Fibroblast of lung (primary cell): ENCODE measurements around the gene ACKR2. TPM values are rescaled to one million over a fixed set of nuclear protein-coding genes. Genes with fewer than 3 reads are reported as not detected.

ENCODE experiments used
- DNase-seq, 2 donors: peaks; one replicate each; pipeline versions ENCODE4 v3.0.0 to v3.0.0-alpha.2; 2010; ENCODE audit warnings: low read depth in 2 of 2
- H2AFZ ChIP-seq: 2 replicates; pipeline ENCODE4 v1.5.1; 2012; ENCODE audit warnings: low read length, control low read depth, inconsistent platforms
- H3K27ac ChIP-seq: 2 replicates; pipeline ENCODE4 v1.5.1; 2011; ENCODE audit warnings: low read length, control low read depth; ENCODE audit not compliant: insufficient read depth
- H3K27me3 ChIP-seq: 2 replicates; pipeline ENCODE4 v1.5.1; 2011; ENCODE audit warnings: mild to moderate bottlenecking, low read length; ENCODE audit not compliant: control insufficient read depth, insufficient read depth
- H3K36me3 ChIP-seq: 2 replicates; pipeline ENCODE4 v1.5.1; 2011; ENCODE audit warnings: low read length; ENCODE audit not compliant: control insufficient read depth, insufficient read depth
- H3K4me1 ChIP-seq: 2 replicates; pipeline ENCODE4 v1.5.1; 2011; ENCODE audit warnings: low read length; ENCODE audit not compliant: control insufficient read depth, insufficient read depth; ENCODE audit errors: extremely low read depth
- H3K4me2 ChIP-seq: 2 replicates; pipeline ENCODE4 v1.5.1; 2011; ENCODE audit warnings: low read length, control low read depth; ENCODE audit not compliant: insufficient read depth; ENCODE audit errors: extremely low read depth
- H3K4me3 ChIP-seq, 4 experiments: fragments of 200-600 bp in 1 of 4; sonication (generic) in 1 of 4; replicated peaks in 1 of 4; 2 replicates each; pipeline ENCODE4 v1.5.1; 2011 to 2016; ENCODE audit warnings: low read length in 4 of 4, low read depth in 3 of 4, mild to moderate bottlenecking in 3 of 4, control low read depth in 2 of 4, inconsistent platforms in 1 of 4, mixed read lengths in 1 of 4; ENCODE audit not compliant: insufficient read depth in 1 of 4; ENCODE audit errors: control extremely low read depth in 1 of 4
- H3K79me2 ChIP-seq: 2 replicates; pipeline ENCODE4 v1.5.1; 2012; ENCODE audit warnings: mild to moderate bottlenecking, low read length, inconsistent platforms; ENCODE audit not compliant: control insufficient read depth, insufficient read depth
- H3K9ac ChIP-seq: 2 replicates; pipeline ENCODE4 v1.5.1; 2011; ENCODE audit warnings: mild to moderate bottlenecking, low read length, control low read depth; ENCODE audit not compliant: insufficient read depth
- H3K9me3 ChIP-seq: 2 replicates; pipeline ENCODE4 v1.5.1; 2012; ENCODE audit warnings: low read depth, low read length; ENCODE audit not compliant: control insufficient read depth, insufficient read depth
- H4K20me1 ChIP-seq: 2 replicates; pipeline ENCODE4 v1.5.1; 2011; ENCODE audit warnings: low read length; ENCODE audit not compliant: control insufficient read depth, insufficient read depth; ENCODE audit errors: extremely low read depth
- EZH2 ChIP-seq: IDR thresholded peaks from 2 replicates; pipeline ENCODE4 v1.5.1; 2012; ENCODE audit warnings: low read length, control low read depth, mild to moderate bottlenecking; ENCODE audit errors: missing control alignments
- polyA plus RNA-seq, 2 donors: library from polyadenylated mRNA; depleted of rRNA in 1 of 2; stranded (reverse) in 1 of 2; unstranded in 1 of 2; fragments of >200 nt; gene quantifications; 2 replicates each; pipeline ENCODE4 v1.2.1, GENCODE V29; 2011 to 2012; ENCODE audit warnings: missing spikeins in 1 of 2
- total RNA-seq: library from RNA; depleted of rRNA; stranded (reverse); fragments of >200 nt; gene quantifications from 2 replicates; pipeline ENCODE4 v1.2.1, GENCODE V29; 2014
- TF ChIP-seq, protein P1 (sequence below), 2 donors: IDR thresholded peaks in 1 of 2; conservative IDR thresholded peaks in 1 of 2; 1 replicate in 1 of 2; 2 replicates in 1 of 2; pipeline ENCODE4 v1.5.1; 2011 to 2012; ENCODE audit warnings: low read length in 2 of 2, control low read depth in 1 of 2, inconsistent platforms in 1 of 2, low read depth in 1 of 2, mild to moderate bottlenecking in 1 of 2

ACKR2 gene
- total and polyA plus RNA-seq, 2 donors (not counting 1 experiment from before 2014, with no cell fraction given): under 0.01 to 0.19 TPM

DNA sequence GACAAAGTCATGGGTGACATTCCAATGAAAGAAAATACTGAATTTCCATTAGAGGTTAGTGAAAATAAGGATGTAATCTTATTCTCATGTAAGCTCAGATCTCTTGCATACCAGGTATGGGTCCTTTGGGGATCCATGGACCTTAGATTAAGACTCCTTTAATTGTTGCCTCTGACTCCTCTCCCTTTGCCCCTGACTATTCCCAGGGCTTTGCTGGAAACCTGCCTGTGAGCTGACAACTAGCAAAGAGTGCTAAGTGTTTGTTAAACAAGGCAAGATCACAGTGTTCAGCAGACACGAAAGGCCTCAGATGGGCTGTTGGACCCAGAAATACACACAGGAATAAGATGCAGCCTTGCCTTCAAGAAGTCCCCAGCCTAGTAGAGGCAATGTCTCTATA is 32.1 kb downstream of the ACKR2 start:
- DNase-seq: no peak
- Histone ChIP-seq H2AFZ (no peak overlapping the region), H3K27me3 (peaks cover 5% of the 10 kb centered on the region), H3K4me1 (no peaks in the 10 kb centered on the region), H3K4me2 (no peak overlapping the region), H4K20me1 (no peaks in the 10 kb centered on the region), H3K4me3 (no peak overlapping the region), H3K9ac (no peak overlapping the region), H3K9me3 (no peaks in the 10 kb centered on the region), H3K79me2 (no peaks in the 10 kb centered on the region), H3K27ac (no peak overlapping the region), H3K36me3 (no peaks in the 10 kb centered on the region)
- TF ChIP-seq EZH2: no peak
- TF ChIP-seq, protein P1, sequence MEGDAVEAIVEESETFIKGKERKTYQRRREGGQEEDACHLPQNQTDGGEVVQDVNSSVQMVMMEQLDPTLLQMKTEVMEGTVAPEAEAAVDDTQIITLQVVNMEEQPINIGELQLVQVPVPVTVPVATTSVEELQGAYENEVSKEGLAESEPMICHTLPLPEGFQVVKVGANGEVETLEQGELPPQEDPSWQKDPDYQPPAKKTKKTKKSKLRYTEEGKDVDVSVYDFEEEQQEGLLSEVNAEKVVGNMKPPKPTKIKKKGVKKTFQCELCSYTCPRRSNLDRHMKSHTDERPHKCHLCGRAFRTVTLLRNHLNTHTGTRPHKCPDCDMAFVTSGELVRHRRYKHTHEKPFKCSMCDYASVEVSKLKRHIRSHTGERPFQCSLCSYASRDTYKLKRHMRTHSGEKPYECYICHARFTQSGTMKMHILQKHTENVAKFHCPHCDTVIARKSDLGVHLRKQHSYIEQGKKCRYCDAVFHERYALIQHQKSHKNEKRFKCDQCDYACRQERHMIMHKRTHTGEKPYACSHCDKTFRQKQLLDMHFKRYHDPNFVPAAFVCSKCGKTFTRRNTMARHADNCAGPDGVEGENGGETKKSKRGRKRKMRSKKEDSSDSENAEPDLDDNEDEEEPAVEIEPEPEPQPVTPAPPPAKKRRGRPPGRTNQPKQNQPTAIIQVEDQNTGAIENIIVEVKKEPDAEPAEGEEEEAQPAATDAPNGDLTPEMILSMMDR (conservative IDR thresholded peaks at IDR 0.05 in 1 of 2, IDR thresholded peaks at IDR 0.05 in 1 of 2; ENCODE audit: low read depth in 1 of 2, low read length in 2 of 2): no peak

DNA sequence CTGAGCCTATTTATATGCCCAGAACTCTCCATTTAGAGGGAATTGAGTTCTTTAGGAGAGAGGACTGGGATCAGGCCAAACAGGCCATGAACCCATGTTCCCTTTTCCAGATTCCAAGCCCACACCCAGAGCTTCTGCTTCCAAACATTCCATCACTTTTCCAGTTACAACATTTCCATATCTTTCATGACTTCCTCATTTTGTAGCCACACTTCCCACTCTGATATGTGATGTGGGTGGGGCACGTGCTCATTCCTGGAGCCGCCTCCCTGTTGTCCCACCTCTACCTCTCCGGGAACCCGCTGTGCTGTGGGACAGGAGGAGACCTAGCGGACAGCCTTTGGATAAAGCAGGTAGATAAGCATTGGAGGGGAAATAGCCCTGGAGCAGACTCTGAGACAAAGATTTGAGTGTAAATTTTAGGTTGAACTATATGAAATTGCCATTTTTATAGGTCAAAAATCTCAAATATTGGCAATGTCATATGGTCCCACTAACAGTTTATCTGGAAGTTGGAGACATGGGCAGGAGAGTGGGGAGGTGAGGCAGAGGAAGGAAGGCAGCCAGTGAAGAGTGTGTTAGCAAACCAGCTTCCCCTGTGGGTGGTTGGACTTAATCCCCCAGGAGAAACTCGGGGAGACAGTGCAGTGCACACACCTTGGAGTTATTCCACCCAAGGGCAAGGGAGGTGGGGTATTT is 34.6 kb downstream of the ACKR2 start:
- H3K27ac ChIP-seq: no peak overlapping the region
- DNase-seq: no peak
- TF ChIP-seq EZH2: no peak
- TF ChIP-seq, protein P1 (conservative IDR thresholded peaks at IDR 0.05 in 1 of 2, IDR thresholded peaks at IDR 0.05 in 1 of 2; ENCODE audit: low read depth in 1 of 2, low read length in 2 of 2): no peak
- no peak overlapping the region for H3K4me2 ChIP-seq
- no peak overlapping the region for H3K9ac ChIP-seq
- no peak overlapping the region for H2AFZ ChIP-seq
- no peaks in the 10 kb centered on the region for H3K9me3 ChIP-seq
- peaks cover 6% of the 10 kb centered on the region for H3K27me3 ChIP-seq
- no peaks in the 10 kb centered on the region for H3K36me3 ChIP-seq
- H3K4me1 ChIP-seq: no peaks in the 10 kb centered on the region
- H4K20me1 ChIP-seq: no peaks in the 10 kb centered on the region
- H3K4me3 ChIP-seq: no peak overlapping the region
- H3K79me2 ChIP-seq: no peaks in the 10 kb centered on the region

DNA sequence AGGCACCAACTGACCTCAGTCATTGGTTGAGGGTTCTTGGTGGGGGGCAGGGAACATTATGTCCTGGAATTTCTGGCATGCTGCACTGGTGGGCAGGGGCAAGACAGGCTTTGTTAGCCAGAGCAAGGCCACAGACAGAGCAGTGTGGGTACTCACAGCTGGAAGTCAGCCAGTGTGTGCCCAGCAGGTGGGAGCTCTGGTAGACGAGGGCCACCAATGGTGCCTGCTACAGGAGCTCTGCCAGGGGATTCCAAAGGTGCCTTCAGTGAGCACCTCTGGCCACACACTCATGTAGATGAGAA is 35.1 kb downstream of the ACKR2 start:
- Histone ChIP-seq H3K79me2 (no peaks in the 10 kb centered on the region), H3K27ac (no peak overlapping the region), H3K4me3 (no peak overlapping the region), H2AFZ (no peak overlapping the region), H3K36me3 (no peaks in the 10 kb centered on the region), H4K20me1 (no peaks in the 10 kb centered on the region), H3K9ac (no peak overlapping the region), H3K4me2 (no peak overlapping the region), H3K9me3 (no peaks in the 10 kb centered on the region), H3K4me1 (no peaks in the 10 kb centered on the region), H3K27me3 (peaks cover 6% of the 10 kb centered on the region)
- DNase-seq: no peak
- TF ChIP-seq EZH2: no peak
- TF ChIP-seq, protein P1 (conservative IDR thresholded peaks at IDR 0.05 in 1 of 2, IDR thresholded peaks at IDR 0.05 in 1 of 2; ENCODE audit: low read depth in 1 of 2, low read length in 2 of 2): no peak
